H9 (cell line): ENCODE measurements around the gene MCRIP2. TPM values are rescaled to one million over a fixed set of nuclear protein-coding genes. Genes with fewer than 3 reads are reported as not detected.

Source experiments
- DNase-seq: peaks from one replicate; pipeline ENCODE4 v3.0.0-alpha.2; 2017
- H2AFZ ChIP-seq: one replicate; pipeline ENCODE4 v1.6.1; 2013; ENCODE audit warnings: mild to moderate bottlenecking, low read length, control low read depth, moderate library complexity
- H2AK5ac ChIP-seq: 2 replicates; pipeline ENCODE4 v1.6.1; 2013; ENCODE audit warnings: low read length, control low read depth, mixed read lengths; ENCODE audit not compliant: insufficient read length
- H2BK120ac ChIP-seq: one replicate; pipeline ENCODE4 v1.6.1; 2013; ENCODE audit warnings: low read depth, mild to moderate bottlenecking, low read length, control low read depth, inconsistent platforms; ENCODE audit not compliant: poor library complexity, severe bottlenecking
- H2BK12ac ChIP-seq: 2 replicates; pipeline ENCODE4 v1.6.1; 2013; ENCODE audit warnings: low read length, control low read depth, mixed read lengths, low read depth; ENCODE audit not compliant: insufficient read length
- H2BK15ac ChIP-seq: 2 replicates; pipeline ENCODE4 v1.6.1; 2013; ENCODE audit warnings: low read depth, low read length, control low read depth
- H2BK20ac ChIP-seq: one replicate; pipeline ENCODE4 v1.6.1; 2013; ENCODE audit warnings: low read depth, mild to moderate bottlenecking, low read length, control low read depth, inconsistent platforms; ENCODE audit not compliant: poor library complexity, severe bottlenecking
- H2BK5ac ChIP-seq: 2 replicates; pipeline ENCODE4 v1.6.1; 2013; ENCODE audit warnings: low read length, control low read depth, mixed read lengths; ENCODE audit not compliant: insufficient read length
- H3K14ac ChIP-seq: 2 replicates; pipeline ENCODE4 v1.6.1; 2013; ENCODE audit warnings: low read length, control low read depth; ENCODE audit not compliant: insufficient read depth
- H3K18ac ChIP-seq: 2 replicates; pipeline ENCODE4 v1.6.1; 2013; ENCODE audit warnings: low read depth, mild to moderate bottlenecking, mixed read lengths, low read length, control low read depth; ENCODE audit not compliant: insufficient read length
- H3K23ac ChIP-seq: 2 replicates; pipeline ENCODE4 v1.6.1; 2013; ENCODE audit warnings: low read length, control low read depth, mixed read lengths, low read depth; ENCODE audit not compliant: insufficient read length
- H3K23me2 ChIP-seq: 2 replicates; pipeline ENCODE4 v1.6.1; 2013; ENCODE audit warnings: low read depth, mild to moderate bottlenecking, mixed read lengths, low read length, control low read depth; ENCODE audit not compliant: insufficient read length, poor library complexity, severe bottlenecking
- H3K27ac ChIP-seq: 2 replicates; pipeline ENCODE4 v1.5.1; 2013; ENCODE audit warnings: low read length, control low read depth, mixed read lengths, low read depth; ENCODE audit not compliant: insufficient read length
- H3K27me3 ChIP-seq: 2 replicates; pipeline ENCODE4 v1.6.1; 2013; ENCODE audit warnings: low read length, control low read depth, inconsistent platforms; ENCODE audit not compliant: insufficient read depth
- H3K4ac ChIP-seq: 2 replicates; pipeline ENCODE4 v1.6.1; 2013; ENCODE audit warnings: low read depth, mild to moderate bottlenecking, control low read depth, inconsistent platforms, low read length, moderate library complexity
- H3K4me1 ChIP-seq: 2 replicates; pipeline ENCODE4 v1.6.1; 2013; ENCODE audit warnings: low read length, control low read depth, inconsistent platforms; ENCODE audit not compliant: insufficient read depth
- H3K4me2 ChIP-seq: 2 replicates; pipeline ENCODE4 v1.6.1; 2013; ENCODE audit warnings: low read length, control low read depth, mixed read lengths; ENCODE audit not compliant: insufficient read length, insufficient read depth
- H3K56ac ChIP-seq: 2 replicates; pipeline ENCODE4 v1.6.1; 2013; ENCODE audit warnings: low read depth, mild to moderate bottlenecking, mixed read lengths, low read length, control low read depth; ENCODE audit not compliant: insufficient read length
- H3K79me1 ChIP-seq: 2 replicates; pipeline ENCODE4 v1.6.1; 2013; ENCODE audit warnings: low read depth, mild to moderate bottlenecking, moderate library complexity, low read length, control low read depth, inconsistent platforms; ENCODE audit not compliant: insufficient read depth, poor library complexity, severe bottlenecking
- H3K79me2 ChIP-seq: 2 replicates; pipeline ENCODE4 v1.6.1; 2013; ENCODE audit warnings: low read length, control low read depth, inconsistent platforms; ENCODE audit not compliant: insufficient read depth
- H3K9ac ChIP-seq: 2 replicates; pipeline ENCODE4 v1.6.1; 2013; ENCODE audit warnings: low read length, control low read depth, mixed read lengths; ENCODE audit not compliant: insufficient read length; ENCODE audit errors: extremely low read depth
- H3K9me3 ChIP-seq: one replicate; pipeline ENCODE4 v1.6.1; 2013; ENCODE audit warnings: low read depth, low read length, inconsistent platforms; ENCODE audit not compliant: control insufficient read depth
- H3T11ph ChIP-seq: one replicate; pipeline ENCODE4 v1.6.1; 2013; ENCODE audit warnings: mild to moderate bottlenecking, low read length, control low read depth, inconsistent platforms
- H4K20me1 ChIP-seq: one replicate; pipeline ENCODE4 v1.6.1; 2013; ENCODE audit not compliant: control insufficient read depth, insufficient read length, insufficient read depth
- H4K5ac ChIP-seq: 2 replicates; pipeline ENCODE4 v1.6.1; 2013; ENCODE audit warnings: low read depth, mild to moderate bottlenecking, mixed read lengths, low read length, control low read depth; ENCODE audit not compliant: insufficient read length
- H4K8ac ChIP-seq: replicated peaks from 2 replicates; pipeline ENCODE4 v1.6.1; 2013; ENCODE audit warnings: low read length, control low read depth, mixed read lengths, low read depth; ENCODE audit not compliant: insufficient read length
- H4K91ac ChIP-seq: 2 replicates; pipeline ENCODE4 v1.6.1; 2013; ENCODE audit warnings: low read depth, mild to moderate bottlenecking, moderate library complexity, mixed read lengths, low read length, control low read depth; ENCODE audit not compliant: insufficient read length
- H3K27ac Mint-ChIP-seq, 3 experiments: 2 replicates in 2 of 3; 3 replicates in 1 of 3; pipeline ENCODE4 v1.8.0; 2020 to 2021; ENCODE audit warnings: mixed read lengths in 3 of 3, mild to moderate bottlenecking in 1 of 3, moderate library complexity in 1 of 3
- H3K27me3 Mint-ChIP-seq: 2 replicates; pipeline ENCODE4 v1.8.0; 2021; ENCODE audit warnings: low read depth, mild to moderate bottlenecking, moderate library complexity, mixed read lengths
- H3K36me3 Mint-ChIP-seq, 3 experiments: 2 replicates in 2 of 3; 3 replicates in 1 of 3; pipeline ENCODE4 v1.8.0; 2020 to 2021; ENCODE audit warnings: low read depth in 3 of 3, mixed read lengths in 3 of 3; ENCODE audit not compliant: insufficient read depth in 1 of 3
- H3K4me1 Mint-ChIP-seq, 2 experiments: 2 replicates each; pipeline ENCODE4 v1.8.0; 2020; ENCODE audit warnings: mixed read lengths in 2 of 2
- H3K4me3 Mint-ChIP-seq, 2 experiments: 2 replicates in 1 of 2; 3 replicates in 1 of 2; pipeline ENCODE4 v1.8.0; 2020 to 2021; ENCODE audit warnings: mild to moderate bottlenecking in 2 of 2, mixed read lengths in 2 of 2, moderate library complexity in 1 of 2
- H3K9me3 Mint-ChIP-seq, 2 experiments: 2 replicates in 1 of 2; 3 replicates in 1 of 2; pipeline ENCODE4 v1.8.0; 2020; ENCODE audit warnings: mild to moderate bottlenecking in 2 of 2, mixed read lengths in 2 of 2, moderate library complexity in 1 of 2
- WGBS: extraction: QIAGEN DNeasy Blood & Tissue Kit; methylation state at CpG from one replicate; pipeline ENCODE4 v1.1.7; 2013; ENCODE audit warnings: missing lambda C conversion rate, low lambda C conversion rate, mixed read lengths; ENCODE audit not compliant: insufficient read length; ENCODE audit errors: extremely low coverage; 5-methylcytosine and 5-hydroxymethylcytosine counted together
- total RNA-seq: library from RNA; stranded (reverse); gene quantifications from 2 replicates; pipeline ENCODE4 v1.2.1, GENCODE V29; 2021
- TF ChIP-seq, protein P1 (sequence below): fragments of 200-600 bp; sonication (generic); conservative IDR thresholded peaks from 3 replicates; pipeline ENCODE4 v1.8.0; 2021; ENCODE audit warnings: antibody characterized with exemption, mild to moderate bottlenecking

Gene MCRIP2
- total RNA-seq, 1 experiment from 2014 or later: 52.5 TPM

DNA sequence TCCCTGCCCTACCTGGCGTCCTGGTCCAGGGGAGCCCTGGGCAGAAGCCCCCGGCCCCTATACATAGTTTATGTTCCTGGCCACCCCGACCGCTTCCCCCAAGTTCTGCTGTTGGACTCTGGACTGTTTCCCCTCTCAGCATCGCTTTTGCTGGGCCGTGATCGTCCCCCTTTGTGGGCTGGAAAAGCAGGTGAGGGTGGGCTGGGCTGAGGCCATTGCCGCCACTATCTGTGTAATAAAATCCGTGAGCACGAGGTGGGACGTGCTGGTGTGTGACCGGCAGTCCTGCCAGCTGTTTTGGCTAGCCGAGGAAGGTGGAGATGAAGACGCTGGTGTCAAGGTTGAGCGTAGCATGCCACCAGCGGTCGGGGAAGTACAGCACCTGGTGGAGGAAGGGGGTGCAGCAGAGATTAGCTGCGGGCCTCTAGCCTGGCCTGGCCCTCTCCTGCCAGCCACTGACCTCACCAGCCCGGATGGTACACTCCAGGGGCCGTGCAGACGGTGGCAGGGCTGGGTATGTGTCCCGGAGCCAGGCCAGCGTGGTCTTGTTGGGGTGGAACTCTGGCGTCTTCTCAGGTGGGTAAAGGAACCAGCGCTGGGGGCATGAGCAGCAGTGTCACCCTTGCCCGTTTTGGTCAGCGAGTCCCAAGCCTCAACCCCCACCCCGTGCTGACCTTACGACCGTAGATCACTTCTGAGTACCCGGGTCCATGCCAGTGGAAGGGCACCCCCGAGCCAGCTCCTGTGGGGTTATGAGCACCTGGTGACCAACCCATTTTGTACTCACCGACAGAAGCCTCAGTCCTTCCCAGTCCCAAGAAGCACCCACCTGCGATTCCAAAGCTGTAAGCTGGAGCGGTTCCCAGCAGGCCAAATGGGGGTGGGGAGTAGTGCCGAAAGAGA lies 41.1 kb downstream of the MCRIP2 start:
- Histone ChIP-seq H3K27ac (no peak overlapping the region), H3K79me1 (no peaks in the 10 kb centered on the region), H3T11ph (no peak overlapping the region)

More for the DNA sequence above, 41.1 kb downstream of the MCRIP2 start:
- Histone ChIP-seq H2AFZ (no peak overlapping the region), H2BK5ac (no peak overlapping the region), H3K18ac (no peak overlapping the region), H2BK120ac (no peak overlapping the region), H3K79me2 (peaks cover 2% of the 10 kb centered on the region; the same call in 1 of the 2 replicates), H3K23me2 (peaks cover 11% of the 10 kb centered on the region), H2BK15ac (no peak overlapping the region), H3K14ac (no peak overlapping the region), H3K4me1 (no peaks in the 10 kb centered on the region), H3K23ac (no peak overlapping the region), H2AK5ac (no peak overlapping the region), H3K27me3 (no peaks in the 10 kb centered on the region), H3K9ac (no peak overlapping the region), H4K91ac (no peak overlapping the region), H2BK12ac (no peak overlapping the region), H4K8ac (no peak overlapping the region), H3K56ac (no peak overlapping the region), H3K4ac (no peak overlapping the region), H4K5ac (no peak overlapping the region), H3K9me3 (no peaks in the 10 kb centered on the region), H4K20me1 (no peaks in the 10 kb centered on the region), H2BK20ac (no peak overlapping the region), H3K4me2 (peak overlapping the region; percentile 15)
- Mint-ChIP-seq H3K27me3 (no peaks in the 10 kb centered on the region; the same call in 1 of the 2 replicates), H3K27ac (peak overlapping the region in 1 of 3 experiments; percentile 88; a peak in 2 of 7 replicates), H3K36me3 (peaks cover 15 to 46% (median 44%) of the 10 kb centered on the region in 3 experiments; a peak in 6 of 7 replicates), H3K4me3 (peak overlapping the region; percentile 81 to 86), H3K4me1 (peaks cover 13 to 27% of the 10 kb centered on the region in 2 experiments), H3K9me3 (no peaks in the 10 kb centered on the region)
- DNase-seq: no peak
- WGBS: no CpG with 5 or more reads among the region's 36 CpGs
- TF ChIP-seq, protein P1, sequence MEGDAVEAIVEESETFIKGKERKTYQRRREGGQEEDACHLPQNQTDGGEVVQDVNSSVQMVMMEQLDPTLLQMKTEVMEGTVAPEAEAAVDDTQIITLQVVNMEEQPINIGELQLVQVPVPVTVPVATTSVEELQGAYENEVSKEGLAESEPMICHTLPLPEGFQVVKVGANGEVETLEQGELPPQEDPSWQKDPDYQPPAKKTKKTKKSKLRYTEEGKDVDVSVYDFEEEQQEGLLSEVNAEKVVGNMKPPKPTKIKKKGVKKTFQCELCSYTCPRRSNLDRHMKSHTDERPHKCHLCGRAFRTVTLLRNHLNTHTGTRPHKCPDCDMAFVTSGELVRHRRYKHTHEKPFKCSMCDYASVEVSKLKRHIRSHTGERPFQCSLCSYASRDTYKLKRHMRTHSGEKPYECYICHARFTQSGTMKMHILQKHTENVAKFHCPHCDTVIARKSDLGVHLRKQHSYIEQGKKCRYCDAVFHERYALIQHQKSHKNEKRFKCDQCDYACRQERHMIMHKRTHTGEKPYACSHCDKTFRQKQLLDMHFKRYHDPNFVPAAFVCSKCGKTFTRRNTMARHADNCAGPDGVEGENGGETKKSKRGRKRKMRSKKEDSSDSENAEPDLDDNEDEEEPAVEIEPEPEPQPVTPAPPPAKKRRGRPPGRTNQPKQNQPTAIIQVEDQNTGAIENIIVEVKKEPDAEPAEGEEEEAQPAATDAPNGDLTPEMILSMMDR: peak; percentile 28; the same call in 2 of the 3 replicates
